DND-41 (cell line): Measurements from ENCODE around the gene PHLDB2.

ENCODE experiments used
- ATAC-seq: fragments of 200-7000 bp; cut with Tn5 transposase; 3 replicates; pipeline ENCODE4 v1.9.1; 2021; ENCODE audit warnings: low read depth; ENCODE audit not compliant: insufficient read depth
- DNase-seq: peaks from one replicate; pipeline ENCODE4 v3.0.0-alpha.2; 2020
- H2AFZ ChIP-seq: 2 replicates; pipeline ENCODE4 v1.6.0; 2012; ENCODE audit warnings: low read depth, low read length
- H3K27ac ChIP-seq: 2 replicates; pipeline ENCODE4 v1.5.1; 2012; ENCODE audit warnings: low read length, inconsistent platforms
- H3K27me3 ChIP-seq: fragments of 200-600 bp; sonication (generic); 2 replicates; pipeline ENCODE4 v1.6.0; 2012; ENCODE audit warnings: low read length, mild to moderate bottlenecking, inconsistent platforms; ENCODE audit not compliant: insufficient read depth, poor library complexity
- H3K36me3 ChIP-seq: 2 replicates; pipeline ENCODE4 v1.5.1; 2012; ENCODE audit warnings: low read length, inconsistent platforms; ENCODE audit not compliant: insufficient read depth
- H3K4me1 ChIP-seq: 2 replicates; pipeline ENCODE4 v1.5.1; 2012; ENCODE audit warnings: mild to moderate bottlenecking, low read length; ENCODE audit not compliant: insufficient read depth
- H3K4me2 ChIP-seq: 2 replicates; pipeline ENCODE4 v1.6.0; 2012; ENCODE audit warnings: mild to moderate bottlenecking, moderate library complexity, low read length, inconsistent platforms; ENCODE audit not compliant: insufficient read depth
- H3K4me3 ChIP-seq, 2 experiments: fragments of 200-600 bp in 1 of 2; shearing (Covaris generic) in 1 of 2; 2 replicates each; pipeline ENCODE4 v1.5.1; 2012 to 2016; ENCODE audit warnings: inconsistent platforms in 2 of 2, low read length in 2 of 2, mild to moderate bottlenecking in 2 of 2, low read depth in 1 of 2, moderate library complexity in 1 of 2
- H3K79me2 ChIP-seq: 2 replicates; pipeline ENCODE4 v1.6.0; 2012; ENCODE audit warnings: low read length, inconsistent platforms; ENCODE audit not compliant: insufficient read depth
- H3K9ac ChIP-seq: 2 replicates; pipeline ENCODE4 v1.6.0; 2012; ENCODE audit warnings: low read depth, mild to moderate bottlenecking, inconsistent platforms, low read length, moderate library complexity
- H3K9me3 ChIP-seq: 2 replicates; pipeline ENCODE4 v1.5.1; 2012; ENCODE audit warnings: low read length, moderate library complexity, mild to moderate bottlenecking, inconsistent platforms; ENCODE audit not compliant: insufficient read depth, severe bottlenecking
- H4K20me1 ChIP-seq: 2 replicates; pipeline ENCODE4 v1.6.0; 2012; ENCODE audit warnings: low read length; ENCODE audit not compliant: insufficient read depth
- EZH2 ChIP-seq: IDR thresholded peaks from 3 replicates; pipeline ENCODE4 v1.6.1; 2012; ENCODE audit warnings: borderline replicate concordance, low read depth, mild to moderate bottlenecking, moderate library complexity, low read length, inconsistent platforms; ENCODE audit not compliant: severe bottlenecking
- TF ChIP-seq, protein P1 (sequence below): IDR thresholded peaks from 2 replicates; pipeline ENCODE4 v1.5.1; 2012; ENCODE audit warnings: borderline replicate concordance, low read length, moderate library complexity, mild to moderate bottlenecking; ENCODE audit not compliant: poor library complexity, severe bottlenecking; ENCODE audit errors: extremely low read depth

Gene PHLDB2

DNA sequence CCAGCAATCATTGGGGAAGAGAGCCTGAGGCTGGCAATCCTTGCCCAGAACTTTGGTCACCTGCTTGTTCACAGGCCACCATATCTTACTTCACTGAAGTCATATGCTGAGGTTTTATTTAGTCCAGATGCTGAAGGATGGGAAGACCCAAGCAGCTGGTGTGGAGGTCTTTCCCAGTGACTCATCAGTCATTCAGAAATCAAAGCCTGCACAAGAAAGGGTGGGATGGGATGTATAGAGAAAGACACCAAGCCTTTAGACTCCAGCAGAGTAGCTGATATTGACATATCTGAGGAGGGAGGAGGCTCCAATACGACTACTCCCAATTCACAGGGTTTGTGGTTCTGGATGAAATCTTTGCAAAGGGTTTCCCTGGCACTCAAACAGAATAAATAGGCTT lies 13.0 kb upstream of the PHLDB2 start:
- no peak overlapping the region for H3K27ac ChIP-seq

DNA sequence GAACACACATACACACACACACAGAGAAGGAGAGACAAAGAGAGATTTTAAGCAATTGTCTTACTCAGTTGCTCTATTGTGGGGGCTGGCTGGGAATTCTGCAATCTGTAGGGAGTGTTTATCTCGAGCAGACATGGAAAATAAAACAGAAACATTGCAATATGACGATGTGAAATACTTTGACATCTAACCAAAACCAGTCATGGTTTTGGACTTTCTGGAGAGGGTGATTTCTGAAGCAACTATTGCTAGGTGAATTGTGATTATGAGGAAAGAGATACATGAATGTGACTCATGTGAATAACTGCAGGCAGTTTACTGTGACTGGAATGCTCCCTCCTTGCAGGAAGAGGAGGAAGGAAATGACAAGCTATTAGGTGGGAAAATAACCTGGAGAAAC lies 12.3 kb upstream of the PHLDB2 start:
- no peak overlapping the region for H3K27ac ChIP-seq
- DNase-seq, result no peak
- TF ChIP-seq EZH2, result no peak
- TF ChIP-seq, protein P1, sequence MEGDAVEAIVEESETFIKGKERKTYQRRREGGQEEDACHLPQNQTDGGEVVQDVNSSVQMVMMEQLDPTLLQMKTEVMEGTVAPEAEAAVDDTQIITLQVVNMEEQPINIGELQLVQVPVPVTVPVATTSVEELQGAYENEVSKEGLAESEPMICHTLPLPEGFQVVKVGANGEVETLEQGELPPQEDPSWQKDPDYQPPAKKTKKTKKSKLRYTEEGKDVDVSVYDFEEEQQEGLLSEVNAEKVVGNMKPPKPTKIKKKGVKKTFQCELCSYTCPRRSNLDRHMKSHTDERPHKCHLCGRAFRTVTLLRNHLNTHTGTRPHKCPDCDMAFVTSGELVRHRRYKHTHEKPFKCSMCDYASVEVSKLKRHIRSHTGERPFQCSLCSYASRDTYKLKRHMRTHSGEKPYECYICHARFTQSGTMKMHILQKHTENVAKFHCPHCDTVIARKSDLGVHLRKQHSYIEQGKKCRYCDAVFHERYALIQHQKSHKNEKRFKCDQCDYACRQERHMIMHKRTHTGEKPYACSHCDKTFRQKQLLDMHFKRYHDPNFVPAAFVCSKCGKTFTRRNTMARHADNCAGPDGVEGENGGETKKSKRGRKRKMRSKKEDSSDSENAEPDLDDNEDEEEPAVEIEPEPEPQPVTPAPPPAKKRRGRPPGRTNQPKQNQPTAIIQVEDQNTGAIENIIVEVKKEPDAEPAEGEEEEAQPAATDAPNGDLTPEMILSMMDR, result no peak
- ATAC-seq, result no peak
- no peak overlapping the region for H3K4me2 ChIP-seq
- no peaks in the 10 kb centered on the region for H3K9me3 ChIP-seq
- no peak overlapping the region for H2AFZ ChIP-seq
- no peaks in the 10 kb centered on the region for H3K4me1 ChIP-seq
- no peak overlapping the region for H3K9ac ChIP-seq
- H3K4me3 ChIP-seq, result no peak overlapping the region
- peaks cover 7% of the 10 kb centered on the region for H3K27me3 ChIP-seq
- no peaks in the 10 kb centered on the region for H3K79me2 ChIP-seq
- no peaks in the 10 kb centered on the region for H3K36me3 ChIP-seq
- H4K20me1 ChIP-seq, result no peaks in the 10 kb centered on the region

More for the DNA sequence above, 13.0 kb upstream of the PHLDB2 start:
- H3K9ac ChIP-seq, result no peak overlapping the region
- H3K4me1 ChIP-seq, result no peaks in the 10 kb centered on the region
- H2AFZ ChIP-seq, result no peak overlapping the region
- H4K20me1 ChIP-seq, result no peaks in the 10 kb centered on the region
- no peaks in the 10 kb centered on the region for H3K79me2 ChIP-seq
- H3K9me3 ChIP-seq, result no peaks in the 10 kb centered on the region
- TF ChIP-seq, protein P1, result no peak
- no peak for TF ChIP-seq EZH2
- DNase-seq (no peak), ATAC-seq (no peak)
- no peak overlapping the region for H3K4me3 ChIP-seq
- H3K36me3 ChIP-seq, result no peaks in the 10 kb centered on the region
- H3K4me2 ChIP-seq, result no peak overlapping the region
- H3K27me3 ChIP-seq, result peaks cover 7% of the 10 kb centered on the region

DNA sequence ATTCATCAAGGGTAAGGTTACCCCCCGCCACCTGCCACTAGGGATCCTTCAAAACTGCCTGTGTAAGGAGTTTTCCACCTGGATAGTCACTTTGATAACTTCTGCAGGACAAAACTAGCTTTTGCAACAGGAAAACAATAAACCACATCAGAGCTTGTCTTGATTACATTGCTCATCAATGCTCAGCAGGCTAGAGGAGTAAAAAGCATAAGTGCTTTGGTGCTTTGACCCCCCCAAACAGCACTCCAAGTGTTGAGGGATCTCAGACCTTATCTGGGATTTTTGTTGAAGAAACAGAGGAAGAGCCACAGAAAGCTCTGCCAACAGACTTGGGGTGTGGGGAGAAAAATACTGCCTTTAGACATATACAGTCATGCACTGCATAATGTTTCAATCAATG lies 10.8 kb upstream of the PHLDB2 start:
- no peak overlapping the region for H2AFZ ChIP-seq
- no peak overlapping the region for H3K9ac ChIP-seq
- H3K27ac ChIP-seq, result no peak overlapping the region
- H4K20me1 ChIP-seq, result no peaks in the 10 kb centered on the region
- H3K9me3 ChIP-seq, result no peaks in the 10 kb centered on the region
- H3K4me2 ChIP-seq, result no peak overlapping the region
- no peak overlapping the region for H3K4me3 ChIP-seq
- H3K4me1 ChIP-seq, result no peaks in the 10 kb centered on the region
- H3K27me3 ChIP-seq, result peaks cover 2% of the 10 kb centered on the region
- H3K36me3 ChIP-seq, result no peaks in the 10 kb centered on the region
- TF ChIP-seq EZH2, result no peak
- TF ChIP-seq, protein P1, result no peak
- H3K79me2 ChIP-seq, result no peaks in the 10 kb centered on the region
- no peak for DNase-seq
- ATAC-seq, result no peak

DNA sequence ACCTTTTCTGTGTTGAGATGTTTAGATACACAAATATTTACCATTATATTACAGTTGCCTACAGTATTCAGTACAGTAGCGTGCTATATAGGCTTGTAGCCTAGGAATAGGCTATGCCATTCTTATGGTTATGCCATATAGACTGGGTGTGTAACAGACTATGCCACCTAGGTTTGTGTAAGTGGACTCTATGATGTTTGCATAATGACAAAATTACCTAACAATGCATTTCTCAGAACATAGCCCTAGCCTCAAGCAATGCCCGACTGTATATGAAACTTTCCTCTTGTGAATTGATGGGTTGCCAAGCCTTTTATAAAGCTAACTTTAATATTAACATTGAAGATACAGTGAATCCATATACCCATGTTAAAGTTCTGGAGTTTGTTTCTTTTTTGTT lies 10.3 kb upstream of the PHLDB2 start:
- H3K27me3 ChIP-seq, result no peaks in the 10 kb centered on the region
- no peaks in the 10 kb centered on the region for H3K9me3 ChIP-seq
- no peak overlapping the region for H3K27ac ChIP-seq
- H3K4me1 ChIP-seq, result no peaks in the 10 kb centered on the region
- no peak overlapping the region for H3K4me2 ChIP-seq
- no peak overlapping the region for H2AFZ ChIP-seq
- H3K79me2 ChIP-seq, result no peaks in the 10 kb centered on the region
- ATAC-seq (no peak), DNase-seq (no peak)
- TF ChIP-seq EZH2, result no peak
- TF ChIP-seq, protein P1, result no peak
- H4K20me1 ChIP-seq, result no peaks in the 10 kb centered on the region
- H3K9ac ChIP-seq, result no peak overlapping the region
- no peaks in the 10 kb centered on the region for H3K36me3 ChIP-seq
- H3K4me3 ChIP-seq, result no peak overlapping the region
